Mesothelial cell of epicardium (in vitro differentiated cells): ENCODE measurements around the gene KAT5. TPM values are rescaled to one million over a fixed set of nuclear protein-coding genes. Genes with fewer than 3 reads are reported as not detected.

ENCODE experiments used
- DNase-seq, 2 experiments: peaks; one replicate each; pipeline ENCODE4 v3.0.0; 2021; ENCODE audit warnings: low spot score in 2 of 2; ENCODE audit not compliant: unreplicated experiment in 2 of 2
- H3K27ac Mint-ChIP-seq: 2 replicates; pipeline ENCODE4 v1.8.0; 2021; ENCODE audit warnings: mixed read lengths
- H3K27me3 Mint-ChIP-seq: 2 replicates; pipeline ENCODE4 v1.8.0; 2021; ENCODE audit warnings: low read depth, mixed read lengths
- H3K36me3 Mint-ChIP-seq: 2 replicates; pipeline ENCODE4 v1.8.0; 2021; ENCODE audit warnings: mixed read lengths
- H3K4me1 Mint-ChIP-seq: 2 replicates; pipeline ENCODE4 v1.8.0; 2021; ENCODE audit warnings: mixed read lengths
- H3K4me3 Mint-ChIP-seq: 2 replicates; pipeline ENCODE4 v1.8.0; 2021; ENCODE audit warnings: mild to moderate bottlenecking, moderate library complexity, mixed read lengths
- H3K9me3 Mint-ChIP-seq: 2 replicates; pipeline ENCODE4 v1.8.0; 2021; ENCODE audit warnings: mixed read lengths
- total RNA-seq: library from RNA; stranded (reverse); gene quantifications from 3 replicates; pipeline ENCODE4 v1.2.1, GENCODE V29; 2021
- TF ChIP-seq, protein P1 (sequence below): fragments of 200-600 bp; sonication (generic); IDR thresholded peaks from one replicate; pipeline ENCODE4 v1.5.0; 2021; ENCODE audit warnings: antibody characterized with exemption; ENCODE audit not compliant: unreplicated experiment

Gene KAT5
- total RNA-seq, 1 donor from 2014 or later, result 77.8 TPM

- no peaks in the 10 kb centered on the region for H3K9me3 Mint-ChIP-seq
- H3K27me3 Mint-ChIP-seq, result no peaks in the 10 kb centered on the region
- H3K36me3 Mint-ChIP-seq, result peaks cover 28% of the 10 kb centered on the region
Observed at GRCh38 chr11:65717906-65718305, 5.9 kb downstream of the KAT5 start.

GRCh38 chr11:65718531-65718930 lies 6.5 kb downstream of the KAT5 start:
- TF ChIP-seq, protein P1, sequence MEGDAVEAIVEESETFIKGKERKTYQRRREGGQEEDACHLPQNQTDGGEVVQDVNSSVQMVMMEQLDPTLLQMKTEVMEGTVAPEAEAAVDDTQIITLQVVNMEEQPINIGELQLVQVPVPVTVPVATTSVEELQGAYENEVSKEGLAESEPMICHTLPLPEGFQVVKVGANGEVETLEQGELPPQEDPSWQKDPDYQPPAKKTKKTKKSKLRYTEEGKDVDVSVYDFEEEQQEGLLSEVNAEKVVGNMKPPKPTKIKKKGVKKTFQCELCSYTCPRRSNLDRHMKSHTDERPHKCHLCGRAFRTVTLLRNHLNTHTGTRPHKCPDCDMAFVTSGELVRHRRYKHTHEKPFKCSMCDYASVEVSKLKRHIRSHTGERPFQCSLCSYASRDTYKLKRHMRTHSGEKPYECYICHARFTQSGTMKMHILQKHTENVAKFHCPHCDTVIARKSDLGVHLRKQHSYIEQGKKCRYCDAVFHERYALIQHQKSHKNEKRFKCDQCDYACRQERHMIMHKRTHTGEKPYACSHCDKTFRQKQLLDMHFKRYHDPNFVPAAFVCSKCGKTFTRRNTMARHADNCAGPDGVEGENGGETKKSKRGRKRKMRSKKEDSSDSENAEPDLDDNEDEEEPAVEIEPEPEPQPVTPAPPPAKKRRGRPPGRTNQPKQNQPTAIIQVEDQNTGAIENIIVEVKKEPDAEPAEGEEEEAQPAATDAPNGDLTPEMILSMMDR, result no peak
- DNase-seq, result no peak
- Mint-ChIP-seq H3K27me3 (no peaks in the 10 kb centered on the region), H3K9me3 (no peaks in the 10 kb centered on the region), H3K4me3 (peak overlapping the region; percentile 92), H3K27ac (no peak overlapping the region), H3K4me1 (peaks cover 20% of the 10 kb centered on the region), H3K36me3 (peaks cover 26% of the 10 kb centered on the region)

More at GRCh38 chr11:65717906-65718305, 5.9 kb downstream of the KAT5 start:
- peaks cover 20% of the 10 kb centered on the region for H3K4me1 Mint-ChIP-seq
- no peak overlapping the region for H3K27ac Mint-ChIP-seq
- no peak for DNase-seq
- H3K4me3 Mint-ChIP-seq, result no peak overlapping the region
- TF ChIP-seq, protein P1, result no peak

DNA sequence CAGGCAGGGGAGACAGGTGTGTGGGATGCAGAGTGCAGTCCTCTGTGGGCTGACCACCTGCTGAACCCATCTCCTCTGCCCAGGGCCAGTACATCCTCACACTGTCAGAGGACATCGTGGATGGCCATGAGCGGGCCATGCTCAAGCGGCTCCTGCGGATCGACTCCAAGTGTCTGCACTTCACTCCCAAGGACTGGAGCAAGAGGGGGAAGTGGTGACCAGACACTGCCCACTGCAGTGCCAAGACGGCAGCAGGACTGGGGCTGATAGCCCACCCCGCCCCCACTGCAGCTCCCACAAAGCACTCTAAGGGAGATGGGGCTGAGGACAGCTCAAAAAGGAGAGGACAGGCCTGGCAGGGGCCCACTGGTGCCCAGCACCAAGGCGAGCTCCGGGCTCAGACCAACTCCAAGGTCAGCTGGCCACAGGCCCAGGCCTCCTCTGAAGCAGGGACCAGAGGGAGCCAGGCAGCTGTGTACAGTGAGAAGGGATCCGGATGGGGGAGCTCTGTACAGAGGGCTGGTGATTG lies 7.0 kb downstream of the KAT5 start:
- no peak for DNase-seq
- Mint-ChIP-seq H3K27ac (no peak overlapping the region), H3K9me3 (no peaks in the 10 kb centered on the region), H3K36me3 (peaks cover 23% of the 10 kb centered on the region), H3K4me3 (peak overlapping the region; percentile 92), H3K27me3 (no peaks in the 10 kb centered on the region), H3K4me1 (peaks cover 20% of the 10 kb centered on the region)
- TF ChIP-seq, protein P1, result no peak

- H3K4me3 Mint-ChIP-seq, result peak overlapping the region; percentile 92
- DNase-seq, result peak in 1 of 2 experiments; percentile 45
- TF ChIP-seq, protein P1, result no peak
- H3K27ac Mint-ChIP-seq, result peak overlapping the region; percentile 77
- peaks cover 20% of the 10 kb centered on the region for H3K4me1 Mint-ChIP-seq
- H3K9me3 Mint-ChIP-seq, result no peaks in the 10 kb centered on the region
- H3K27me3 Mint-ChIP-seq, result no peaks in the 10 kb centered on the region
- H3K36me3 Mint-ChIP-seq, result peaks cover 17% of the 10 kb centered on the region
Observed at GRCh38 chr11:65719871-65720210, 7.8 kb downstream of the KAT5 start.

- DNase-seq, result peak; percentile 51 to 76
- peaks cover 20% of the 10 kb centered on the region for H3K4me1 Mint-ChIP-seq
- no peaks in the 10 kb centered on the region for H3K27me3 Mint-ChIP-seq
- peaks cover 13% of the 10 kb centered on the region for H3K36me3 Mint-ChIP-seq
- peak within 1 kb of the TSS; percentile 77 for H3K27ac Mint-ChIP-seq
- TF ChIP-seq, protein P1, result no peak
- H3K4me3 Mint-ChIP-seq, result peak within 1 kb of the TSS; percentile 92
- no peaks in the 10 kb centered on the region for H3K9me3 Mint-ChIP-seq
Observed at GRCh38 chr11:65720211-65720934, 8.3 kb downstream of the KAT5 start, which contains the start of gene RNASEH2C. Gene RNASEH2C (minus strand): TSS chr11:65720798. CDS start chr11:65720758, 40 bp downstream.
